GM23338 (cell line): ENCODE measurements around the gene STXBP2. TPM values are rescaled to one million over a fixed set of nuclear protein-coding genes. Genes with fewer than 3 reads are reported as not detected.

Experiments
- ATAC-seq: fragments of 200-7000 bp; cut with Tn5 transposase; 3 replicates; pipeline ENCODE4 v1.9.1; 2020
- DNase-seq: peaks from one replicate; pipeline ENCODE4 v3.0.0-alpha.2; 2015; ENCODE audit warnings: low spot score
- H2AFZ ChIP-seq: fragments of 200-600 bp; sonication (generic); 2 replicates; pipeline ENCODE4 v1.8.0; 2016; ENCODE audit warnings: antibody characterized with exemption, mild to moderate bottlenecking, moderate library complexity
- H3F3A ChIP-seq: fragments of 200-600 bp; sonication (generic); replicated peaks from 2 replicates; pipeline ENCODE4 v1.8.0; 2017; ENCODE audit warnings: antibody characterized with exemption, mixed run types, low read depth
- H3K27ac ChIP-seq: fragments of 200-600 bp; sonication (generic); 2 replicates; pipeline ENCODE4 v1.6.1; 2016; ENCODE audit warnings: low read depth
- H3K27me3 ChIP-seq: fragments of 200-600 bp; sonication (generic); 2 replicates; pipeline ENCODE4 v1.8.0; 2016; ENCODE audit warnings: mild to moderate bottlenecking, mixed run types, moderate library complexity; ENCODE audit not compliant: insufficient read depth
- H3K36me3 ChIP-seq: fragments of 200-600 bp; sonication (generic); 2 replicates; pipeline ENCODE4 v1.8.0; 2016; ENCODE audit warnings: mild to moderate bottlenecking; ENCODE audit not compliant: insufficient read depth
- H3K4me1 ChIP-seq: fragments of 200-600 bp; sonication (generic); 2 replicates; pipeline ENCODE4 v1.8.0; 2016; ENCODE audit warnings: mild to moderate bottlenecking, moderate library complexity; ENCODE audit not compliant: insufficient read depth
- H3K4me2 ChIP-seq: fragments of 200-600 bp; sonication (generic); 2 replicates; pipeline ENCODE4 v1.7.1; 2017; ENCODE audit warnings: mixed run types
- H3K4me3 ChIP-seq: fragments of 200-600 bp; sonication (generic); 2 replicates; pipeline ENCODE4 v1.6.1; 2016; ENCODE audit warnings: mixed run types
- H3K79me2 ChIP-seq: fragments of 200-600 bp; sonication (generic); replicated peaks from 2 replicates; pipeline ENCODE4 v1.8.0; 2017; ENCODE audit warnings: mild to moderate bottlenecking; ENCODE audit not compliant: insufficient read depth
- H3K9me2 ChIP-seq: fragments of 200-600 bp; sonication (generic); 2 replicates; pipeline ENCODE4 v1.8.0; 2017; ENCODE audit not compliant: insufficient read depth
- H4K20me1 ChIP-seq: fragments of 200-600 bp; sonication (generic); replicated peaks from 2 replicates; pipeline ENCODE4 v1.8.0; 2017; ENCODE audit warnings: mild to moderate bottlenecking; ENCODE audit not compliant: insufficient read depth
- H3K27ac Mint-ChIP-seq: 2 replicates; pipeline ENCODE4 v1.8.0; 2020; ENCODE audit warnings: inconsistent platforms, mild to moderate bottlenecking, moderate library complexity, mixed read lengths
- H3K27me3 Mint-ChIP-seq: 3 replicates; pipeline ENCODE4 v1.8.0; 2022; ENCODE audit warnings: low read depth, mild to moderate bottlenecking, moderate library complexity, mixed read lengths, inconsistent platforms; ENCODE audit not compliant: insufficient read depth, poor library complexity
- H3K36me3 Mint-ChIP-seq: 3 replicates; pipeline ENCODE4 v1.8.0; 2021; ENCODE audit warnings: low read depth, mild to moderate bottlenecking, inconsistent platforms, moderate library complexity, mixed read lengths
- H3K4me1 Mint-ChIP-seq: 3 replicates; pipeline ENCODE4 v1.8.0; 2020; ENCODE audit warnings: mild to moderate bottlenecking, inconsistent platforms, mixed read lengths
- H3K4me3 Mint-ChIP-seq: 3 replicates; pipeline ENCODE4 v1.8.0; 2021; ENCODE audit warnings: moderate library complexity, mild to moderate bottlenecking, inconsistent platforms, mixed read lengths
- H3K9me3 Mint-ChIP-seq: 3 replicates; pipeline ENCODE4 v1.8.0; 2020; ENCODE audit warnings: moderate library complexity, mild to moderate bottlenecking, inconsistent platforms, mixed read lengths
- CREB1 ChIP-seq: fragments of 250-450 bp; sonication (Bioruptor Pico); IDR thresholded peaks from 2 replicates; pipeline ENCODE4 v1.5.0; 2020; ENCODE audit warnings: low read depth, mild to moderate bottlenecking, moderate library complexity
- CTCF ChIP-seq, 2 experiments: fragments of 200-600 bp in 1 of 2; sonication (generic) in 1 of 2; conservative IDR thresholded peaks; 2 replicates each; pipeline versions ENCODE4 v1.5.1 to v1.6.1; 2016 to 2017; ENCODE audit warnings: antibody characterized with exemption in 2 of 2, low read depth in 2 of 2, mild to moderate bottlenecking in 2 of 2, moderate library complexity in 1 of 2
- ETS1 ChIP-seq: IDR thresholded peaks from 2 replicates; pipeline ENCODE4 v1.6.1; 2016; ENCODE audit warnings: antibody characterized with exemption
- EZH2 ChIP-seq: fragments of 200-600 bp; sonication (generic); IDR thresholded peaks from one replicate; pipeline ENCODE4 v1.8.0; 2017; ENCODE audit warnings: antibody characterized with exemption, mild to moderate bottlenecking, low read depth; ENCODE audit not compliant: unreplicated experiment
- NANOG ChIP-seq: IDR thresholded peaks from 2 replicates; pipeline ENCODE4 v1.6.1; 2016; ENCODE audit warnings: antibody characterized with exemption, borderline replicate concordance
- POLR2AphosphoS5 ChIP-seq: IDR thresholded peaks from 2 replicates; pipeline ENCODE4 v1.6.1; 2016; ENCODE audit warnings: antibody characterized with exemption, low read depth
- REST ChIP-seq: IDR thresholded peaks from one replicate; pipeline ENCODE4 v1.6.1; 2018; ENCODE audit warnings: antibody characterized with exemption; ENCODE audit not compliant: unreplicated experiment
- STAT1 ChIP-seq: IDR thresholded peaks from one replicate; pipeline ENCODE4 v1.6.1; 2016; ENCODE audit warnings: antibody characterized with exemption; ENCODE audit not compliant: unreplicated experiment
- ZNF114 ChIP-seq: fragments of 250-450 bp; sonication (Bioruptor Pico); IDR thresholded peaks from 2 replicates; pipeline ENCODE4 v1.5.0; 2020; ENCODE audit warnings: mild to moderate bottlenecking, moderate library complexity
- ZNF331 ChIP-seq: fragments of 250-450 bp; sonication (Bioruptor Pico); IDR thresholded peaks from 2 replicates; pipeline ENCODE4 v1.5.0; 2020; ENCODE audit warnings: low read depth, mild to moderate bottlenecking, moderate library complexity
- ZNF462 ChIP-seq: fragments of 250-450 bp; sonication (Bioruptor Pico); IDR thresholded peaks from 2 replicates; pipeline ENCODE4 v1.5.0; 2020; ENCODE audit warnings: mild to moderate bottlenecking, moderate library complexity
- polyA plus RNA-seq: library from polyadenylated mRNA; unstranded; fragments of >200 nt; fragmentation: Nextera tagmentation; extraction: Ambion mirVana; gene quantifications from 2 replicates; pipeline ENCODE4 v1.2.1, GENCODE V29; 2016
- total RNA-seq: library from RNA; depleted of rRNA; stranded (reverse); fragments of >200 nt; shearing (Covaris generic); gene quantifications from 2 replicates; pipeline ENCODE4 v1.2.3, GENCODE V29; 2014

The STXBP2 gene
- total and polyA plus RNA-seq, 2 experiments from 2014 or later = 42.6 to 55.8 TPM

GRCh38 chr19:7607212-7607873 is 29.6 kb upstream of the STXBP2 start:
- Histone ChIP-seq H3K4me3 (no peak overlapping the region), H3K79me2 (peaks cover 3% of the 10 kb centered on the region; the same call in 1 of the 2 replicates), H3K9me2 (no peaks in the 10 kb centered on the region), H3K27me3 (no peaks in the 10 kb centered on the region), H2AFZ (no peak overlapping the region), H4K20me1 (peaks cover 14% of the 10 kb centered on the region), H3K27ac (no peak overlapping the region), H3K4me2 (no peak overlapping the region), H3F3A (no peaks in the 10 kb centered on the region), H3K36me3 (no peaks in the 10 kb centered on the region; the same call in 1 of the 2 replicates), H3K4me1 (peaks cover 2% of the 10 kb centered on the region; the same call in 1 of the 2 replicates)
- H3K4me3 Mint-ChIP-seq = no peak overlapping the region
- no peak for ATAC-seq
- DNase-seq = no peak
- no peak overlapping the region for H3K27ac Mint-ChIP-seq
- peaks cover 21% of the 10 kb centered on the region for H3K36me3 Mint-ChIP-seq
- H3K9me3 Mint-ChIP-seq = peaks cover 3% of the 10 kb centered on the region; the same call in 2 of the 3 replicates
- H3K27me3 Mint-ChIP-seq = peaks cover 20% of the 10 kb centered on the region
- H3K4me1 Mint-ChIP-seq = peaks cover 13% of the 10 kb centered on the region
- no peak for TF ChIP-seq ZNF331 (CRISPR knock-in tag)
- no peak for TF ChIP-seq ETS1
- TF ChIP-seq STAT1 = no peak
- TF ChIP-seq REST = no peak
- no peak for TF ChIP-seq POLR2AphosphoS5
- no peak for TF ChIP-seq ZNF462 (CRISPR knock-in tag)
- no peak for TF ChIP-seq ZNF114 (CRISPR knock-in tag)
- TF ChIP-seq CREB1 = no peak
- TF ChIP-seq NANOG = no peak
- TF ChIP-seq CTCF (conservative IDR thresholded peaks at IDR 0.05; ENCODE audit: low read depth in 2 of 2) = no peak
- no peak for TF ChIP-seq EZH2
